Stimulated activated memory B cell treated with anti-CD40 and anti-IgM and Interleukin-4, amounts not matched to agents 10 μg/mL and 1 μg/mL and 100 μg/mL, for 72 hours (primary cell): Measurements from ENCODE around the gene UBE2E3.
"Not testable (repeated sequence)": the region's sequence is repeated elsewhere in the genome, so short reads cannot be mapped to it uniquely, and the experiment has no call there.

Experiments
- ATAC-seq: fragments of 150-1000 bp; cut with Tn5 transposase; 2 replicates; pipeline ENCODE4 v1.10.0; 2021
- H3K27ac Mint-ChIP-seq: one replicate; pipeline ENCODE4 v1.8.0; 2022; ENCODE audit warnings: mild to moderate bottlenecking, mixed read lengths
- H3K27me3 Mint-ChIP-seq: one replicate; pipeline ENCODE4 v1.8.0; 2022; ENCODE audit warnings: mixed read lengths
- H3K36me3 Mint-ChIP-seq: one replicate; pipeline ENCODE4 v1.8.0; 2022; ENCODE audit warnings: mixed read lengths
- H3K4me1 Mint-ChIP-seq: one replicate; pipeline ENCODE4 v1.8.0; 2022; ENCODE audit warnings: mixed read lengths
- H3K4me3 Mint-ChIP-seq: one replicate; pipeline ENCODE4 v1.8.0; 2022; ENCODE audit warnings: mild to moderate bottlenecking, moderate library complexity, mixed read lengths
- H3K9me3 Mint-ChIP-seq: one replicate; pipeline ENCODE4 v1.8.0; 2022; ENCODE audit warnings: mixed read lengths

UBE2E3 gene

GRCh38 chr2:181038796-181039195, 58.4 kb downstream of the UBE2E3 start:
- H3K9me3 Mint-ChIP-seq: no peaks in the 10 kb centered on the region
- H3K27me3 Mint-ChIP-seq: no peaks in the 10 kb centered on the region
- H3K4me1 Mint-ChIP-seq: peaks cover 26% of the 10 kb centered on the region
- no peak overlapping the region for H3K4me3 Mint-ChIP-seq
- H3K36me3 Mint-ChIP-seq: no peaks in the 10 kb centered on the region
- ATAC-seq: no peak
- no peak overlapping the region for H3K27ac Mint-ChIP-seq

GRCh38 chr2:181040839-181041238, 60.4 kb downstream of the UBE2E3 start:
- H3K9me3 Mint-ChIP-seq, H3K27ac Mint-ChIP-seq, H3K4me3 Mint-ChIP-seq, H3K36me3 Mint-ChIP-seq, H3K27me3 Mint-ChIP-seq, ATAC-seq: not testable (repeated sequence)
- peaks cover 28% of the 10 kb centered on the region for H3K4me1 Mint-ChIP-seq

GRCh38 chr2:181041661-181042060, 61.3 kb downstream of the UBE2E3 start:
- ATAC-seq: no peak
- peaks cover 20% of the 10 kb centered on the region for H3K4me1 Mint-ChIP-seq
- no peaks in the 10 kb centered on the region for H3K27me3 Mint-ChIP-seq
- no peaks in the 10 kb centered on the region for H3K36me3 Mint-ChIP-seq
- no peak overlapping the region for H3K4me3 Mint-ChIP-seq
- H3K27ac Mint-ChIP-seq: no peak overlapping the region
- H3K9me3 Mint-ChIP-seq: no peaks in the 10 kb centered on the region

DNA sequence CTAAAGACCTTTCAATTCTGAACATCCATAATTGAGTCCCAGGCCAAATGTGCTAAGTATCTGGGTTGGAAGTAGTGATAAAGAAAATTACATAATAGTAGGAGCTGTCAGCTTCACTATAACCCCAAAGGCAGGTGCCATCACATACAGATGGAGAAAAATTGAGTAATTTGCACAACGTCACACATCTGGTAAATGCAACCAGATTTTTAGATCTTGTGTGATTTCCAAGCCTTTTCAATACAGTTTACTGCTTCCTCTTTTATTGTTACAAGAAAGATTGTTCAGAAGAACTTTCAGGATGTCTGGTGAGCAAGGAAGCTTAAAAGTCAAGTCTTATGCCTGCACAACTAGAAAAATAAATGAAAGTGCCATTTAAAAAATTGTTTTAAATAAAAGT, 62.3 kb downstream of the UBE2E3 start:
- Mint-ChIP-seq H3K27me3 (no peaks in the 10 kb centered on the region), H3K4me3 (no peak overlapping the region), H3K4me1 (peaks cover 17% of the 10 kb centered on the region), H3K27ac (no peak overlapping the region), H3K36me3 (no peaks in the 10 kb centered on the region), H3K9me3 (no peaks in the 10 kb centered on the region)
- no peak for ATAC-seq

- Mint-ChIP-seq H3K4me1 (peaks cover 10% of the 10 kb centered on the region), H3K27ac (no peak overlapping the region), H3K36me3 (no peaks in the 10 kb centered on the region), H3K27me3 (no peaks in the 10 kb centered on the region), H3K9me3 (no peaks in the 10 kb centered on the region), H3K4me3 (no peak overlapping the region)
- ATAC-seq: no peak
These were observed 66.4 kb downstream of the UBE2E3 start for GRCh38 chr2:181046833-181047232.

GRCh38 chr2:181047829-181048228, 67.4 kb downstream of the UBE2E3 start:
- no peak overlapping the region for H3K27ac Mint-ChIP-seq

DNA sequence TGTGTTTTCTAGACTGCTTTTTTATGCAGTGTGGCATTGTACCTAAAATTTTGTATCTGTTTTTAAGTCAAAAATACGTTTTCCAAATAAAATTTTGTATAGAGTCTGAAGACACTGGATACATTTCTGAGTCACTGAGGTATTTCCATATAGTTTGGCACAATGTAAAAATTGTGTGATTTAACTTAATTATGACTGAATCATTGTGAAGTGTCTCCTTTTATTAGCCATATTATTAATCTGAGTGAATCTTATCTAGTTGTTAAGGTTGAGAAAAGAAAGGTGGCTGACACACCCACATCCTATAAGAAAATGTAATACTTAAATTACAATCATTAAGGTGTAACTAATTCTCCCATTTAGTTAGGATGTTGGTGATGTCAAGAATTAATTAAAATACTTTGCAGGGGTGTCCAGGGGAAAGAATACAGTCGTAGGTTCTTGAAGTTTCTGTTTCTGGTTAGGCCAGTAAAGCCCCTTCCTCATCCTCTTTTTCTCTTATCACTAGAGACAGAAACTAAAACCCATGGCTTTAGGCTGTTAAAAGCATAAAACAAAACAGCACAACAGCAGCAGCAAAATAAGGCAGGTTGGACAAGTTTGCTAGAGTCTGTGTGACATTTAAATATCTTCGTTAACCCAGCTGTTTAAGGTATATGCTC, 71.6 kb downstream of the UBE2E3 start:
- no peak for ATAC-seq
- peaks cover 18% of the 10 kb centered on the region for H3K4me1 Mint-ChIP-seq
- no peaks in the 10 kb centered on the region for H3K27me3 Mint-ChIP-seq
- no peaks in the 10 kb centered on the region for H3K9me3 Mint-ChIP-seq
- no peak overlapping the region for H3K4me3 Mint-ChIP-seq
- no peak overlapping the region for H3K27ac Mint-ChIP-seq
- H3K36me3 Mint-ChIP-seq: no peaks in the 10 kb centered on the region

More at GRCh38 chr2:181047829-181048228, 67.4 kb downstream of the UBE2E3 start:
- no peaks in the 10 kb centered on the region for H3K9me3 Mint-ChIP-seq
- H3K4me3 Mint-ChIP-seq: no peak overlapping the region
- H3K36me3 Mint-ChIP-seq: no peaks in the 10 kb centered on the region
- H3K27me3 Mint-ChIP-seq: no peaks in the 10 kb centered on the region
- no peak for ATAC-seq
- H3K4me1 Mint-ChIP-seq: peaks cover 14% of the 10 kb centered on the region

GRCh38 chr2:181052523-181052891, 72.1 kb downstream of the UBE2E3 start:
- no peak overlapping the region for H3K4me3 Mint-ChIP-seq
- no peaks in the 10 kb centered on the region for H3K9me3 Mint-ChIP-seq
- H3K27me3 Mint-ChIP-seq: no peaks in the 10 kb centered on the region
- H3K4me1 Mint-ChIP-seq: peaks cover 18% of the 10 kb centered on the region
- no peak for ATAC-seq
- no peaks in the 10 kb centered on the region for H3K36me3 Mint-ChIP-seq
- no peak overlapping the region for H3K27ac Mint-ChIP-seq

DNA sequence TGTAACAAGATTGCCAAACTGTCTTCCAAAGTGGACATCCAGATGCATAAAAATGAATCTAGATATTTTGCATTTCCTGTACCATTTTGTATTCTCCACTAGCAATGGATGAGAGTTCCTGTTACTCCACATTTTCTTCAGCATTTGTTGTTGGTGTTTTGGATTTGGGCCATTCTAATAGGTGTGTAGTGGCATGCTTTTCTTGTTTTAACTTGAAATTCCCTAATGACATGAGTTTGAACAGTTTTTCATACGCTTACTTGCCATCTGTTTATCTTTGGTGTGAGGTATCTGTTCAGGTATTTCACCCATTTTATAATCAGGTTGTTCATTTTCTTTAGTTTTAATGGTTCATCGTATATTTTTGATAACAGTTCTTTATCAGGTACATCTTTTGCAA, 73.9 kb downstream of the UBE2E3 start:
- no peaks in the 10 kb centered on the region for H3K9me3 Mint-ChIP-seq
- no peak overlapping the region for H3K27ac Mint-ChIP-seq
- no peak for ATAC-seq
- no peaks in the 10 kb centered on the region for H3K27me3 Mint-ChIP-seq
- H3K4me1 Mint-ChIP-seq: peaks cover 18% of the 10 kb centered on the region
- no peaks in the 10 kb centered on the region for H3K36me3 Mint-ChIP-seq
- no peak overlapping the region for H3K4me3 Mint-ChIP-seq

- H3K27ac Mint-ChIP-seq: no peak overlapping the region
These were observed 74.4 kb downstream of the UBE2E3 start for GRCh38 chr2:181054843-181055242.

GRCh38 chr2:181058378-181059269, 78.2 kb downstream of the UBE2E3 start:
- Mint-ChIP-seq H3K9me3 (no peaks in the 10 kb centered on the region), H3K27me3 (no peaks in the 10 kb centered on the region), H3K27ac (no peak overlapping the region), H3K36me3 (peaks cover 14% of the 10 kb centered on the region), H3K4me3 (no peak overlapping the region), H3K4me1 (peaks cover 7% of the 10 kb centered on the region)
- ATAC-seq: no peak

More at GRCh38 chr2:181054843-181055242, 74.4 kb downstream of the UBE2E3 start:
- Mint-ChIP-seq H3K36me3 (peaks cover 4% of the 10 kb centered on the region), H3K4me1 (peaks cover 18% of the 10 kb centered on the region), H3K27me3 (no peaks in the 10 kb centered on the region), H3K4me3 (no peak overlapping the region), H3K9me3 (no peaks in the 10 kb centered on the region)
- no peak for ATAC-seq

DNA sequence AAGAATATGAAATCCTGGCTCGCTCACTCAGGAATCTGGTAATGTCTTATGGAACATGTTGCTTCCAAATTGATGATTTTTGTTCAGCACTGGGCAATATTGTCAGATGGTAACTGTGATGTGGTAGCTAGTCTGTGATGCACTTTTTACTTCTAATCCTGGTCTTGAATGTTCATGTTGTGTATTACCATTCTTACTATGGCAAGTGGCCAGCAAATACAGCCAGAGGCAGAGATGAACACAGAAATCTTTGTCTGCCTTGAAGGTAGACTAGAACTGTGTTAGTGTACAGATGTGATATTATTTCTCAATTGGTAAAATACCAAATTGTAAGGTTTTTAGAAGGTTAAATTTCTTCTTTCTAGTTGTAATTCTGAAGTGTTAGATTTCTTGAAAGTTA, 83.3 kb downstream of the UBE2E3 start:
- Mint-ChIP-seq H3K27ac (no peak overlapping the region), H3K27me3 (no peaks in the 10 kb centered on the region), H3K4me3 (no peak overlapping the region), H3K4me1 (no peaks in the 10 kb centered on the region), H3K36me3 (peaks cover 19% of the 10 kb centered on the region), H3K9me3 (no peaks in the 10 kb centered on the region)
- ATAC-seq: no peak

DNA sequence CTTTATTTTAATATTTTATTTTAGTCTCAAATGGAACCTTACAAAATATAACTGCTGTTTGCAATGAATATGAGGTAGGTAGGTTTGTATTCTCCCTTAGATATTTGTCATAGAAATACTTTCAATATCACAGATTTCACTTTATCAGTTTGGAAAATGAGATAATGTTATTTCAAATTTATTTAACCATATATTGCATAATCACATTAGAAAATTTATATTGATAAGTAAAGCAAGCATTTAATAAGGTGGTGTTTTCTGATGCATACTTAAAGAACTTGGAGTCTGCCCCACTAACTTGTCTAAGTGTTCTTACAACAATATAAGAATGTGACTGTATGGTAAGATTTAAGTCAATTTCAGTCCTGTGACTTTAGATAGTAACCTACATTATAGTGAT, 85.1 kb downstream of the UBE2E3 start:
- no peaks in the 10 kb centered on the region for H3K9me3 Mint-ChIP-seq
- no peak for ATAC-seq
- no peaks in the 10 kb centered on the region for H3K4me1 Mint-ChIP-seq
- H3K36me3 Mint-ChIP-seq: peaks cover 8% of the 10 kb centered on the region
- H3K27ac Mint-ChIP-seq: no peak overlapping the region
- H3K27me3 Mint-ChIP-seq: no peaks in the 10 kb centered on the region
- H3K4me3 Mint-ChIP-seq: no peak overlapping the region

DNA sequence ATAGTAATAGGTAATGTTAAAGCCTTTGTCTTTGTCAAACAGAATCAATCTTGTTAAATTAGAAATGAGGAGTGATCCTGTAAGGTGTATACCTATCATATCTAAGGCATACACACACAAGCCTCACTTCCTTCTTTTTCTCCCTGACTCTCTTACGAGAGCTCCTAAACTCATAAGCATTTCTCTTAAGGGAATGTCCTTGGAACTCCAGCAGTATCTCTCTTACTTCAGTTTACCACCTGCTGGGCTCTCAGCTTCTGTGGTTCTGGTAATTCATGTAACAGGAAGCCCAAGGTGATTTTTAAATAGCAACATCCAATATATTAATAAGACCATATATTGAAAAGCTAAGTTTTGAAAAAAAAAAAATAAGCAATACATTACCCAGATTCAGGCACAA, 85.9 kb downstream of the UBE2E3 start:
- H3K36me3 Mint-ChIP-seq: peaks cover 8% of the 10 kb centered on the region
- ATAC-seq: no peak
- no peak overlapping the region for H3K4me3 Mint-ChIP-seq
- H3K9me3 Mint-ChIP-seq: no peaks in the 10 kb centered on the region
- no peak overlapping the region for H3K27ac Mint-ChIP-seq
- no peaks in the 10 kb centered on the region for H3K4me1 Mint-ChIP-seq
- H3K27me3 Mint-ChIP-seq: no peaks in the 10 kb centered on the region

DNA sequence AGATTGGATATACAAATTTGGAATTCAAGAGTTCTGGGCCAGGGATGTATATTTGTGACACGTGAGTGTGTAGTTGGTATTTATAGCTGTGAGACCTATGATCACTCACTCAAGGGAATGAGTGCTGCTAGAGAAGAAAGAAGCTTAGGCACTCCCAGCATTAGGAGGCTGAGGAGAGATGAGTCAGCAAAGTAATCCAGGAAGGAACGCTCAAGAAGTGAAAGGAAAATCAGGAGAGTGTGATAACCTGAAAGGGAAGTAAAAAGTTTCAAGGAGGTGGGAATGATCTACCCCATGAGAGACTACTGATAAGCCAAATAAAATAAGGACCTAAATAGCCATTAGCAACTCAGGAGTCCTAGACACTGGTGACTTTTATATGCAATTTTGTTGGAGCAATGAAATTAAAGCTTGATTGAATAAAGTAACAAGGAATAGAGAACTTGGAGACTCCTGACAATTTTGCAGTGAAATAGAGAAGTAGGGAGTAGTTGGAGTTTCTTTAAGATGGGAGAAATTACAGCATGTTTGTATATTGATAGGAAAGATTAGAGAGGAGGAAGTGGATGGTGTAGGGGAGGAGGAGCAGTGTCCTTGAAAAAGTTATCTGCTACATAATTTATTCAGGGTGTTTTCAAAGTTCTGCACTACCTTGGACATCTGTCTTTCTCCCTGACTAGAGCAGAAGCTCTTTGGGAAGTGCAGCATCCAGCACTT, 89.9 kb downstream of the UBE2E3 start:
- Mint-ChIP-seq H3K27me3 (no peaks in the 10 kb centered on the region), H3K4me1 (peaks cover 6% of the 10 kb centered on the region), H3K9me3 (no peaks in the 10 kb centered on the region), H3K36me3 (no peaks in the 10 kb centered on the region), H3K4me3 (no peak overlapping the region), H3K27ac (no peak overlapping the region)
- ATAC-seq: no peak
